HPDE6-E6E7 (cell line): ENCODE data around the gene PPP2CA.
A peak's percentile ranks its signal among the peaks of the same experiment; 100 is the strongest.
"Not testable (repeated sequence)": the region's sequence is repeated elsewhere in the genome, so short reads cannot be mapped to it uniquely, and the experiment has no call there.

Source experiments
- DNase-seq: peaks from one replicate; pipeline ENCODE4 v3.0.0; 2011; ENCODE audit warnings: missing footprints; ENCODE audit errors: extremely low spot score

The PPP2CA gene

DNA sequence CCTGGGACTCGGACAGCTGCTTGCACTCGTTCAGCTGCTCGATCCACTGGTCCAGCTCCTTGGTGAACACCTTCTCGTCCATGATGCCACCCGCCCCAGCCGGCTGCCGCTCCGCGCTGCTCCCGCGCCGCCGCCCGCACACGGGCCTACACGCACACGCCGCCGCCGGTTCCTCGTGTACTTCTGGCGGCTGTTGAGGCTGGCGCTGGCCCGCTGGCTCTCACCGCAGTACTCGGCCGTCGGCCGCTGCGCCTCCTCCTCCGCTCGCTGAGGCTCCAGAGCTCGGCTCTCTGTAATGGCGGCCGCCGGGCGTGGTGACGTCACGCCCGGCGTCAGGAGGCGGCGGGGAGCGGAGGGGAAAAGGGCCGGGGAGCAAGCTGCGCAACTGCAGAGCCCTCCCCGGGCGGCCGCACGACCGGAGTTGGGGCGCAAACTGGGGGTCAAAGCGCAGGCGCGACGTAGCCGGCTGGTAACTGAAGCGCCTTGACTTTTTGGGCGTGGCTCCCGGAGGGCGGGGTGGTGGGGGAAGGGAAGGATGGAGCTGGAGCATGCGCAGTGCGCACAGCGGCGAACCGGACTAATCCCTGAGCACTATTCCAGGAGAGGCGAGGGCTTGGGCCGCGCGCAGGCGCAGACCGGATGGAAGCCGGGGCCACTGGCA is at the start of gene PPP2CA:
Gene PPP2CA (minus strand): TSS at position 294 of the 661 bp plus-strand sequence. CDS start 212 bp downstream, at position 82.
- peak; percentile 96 for DNase-seq

DNA sequence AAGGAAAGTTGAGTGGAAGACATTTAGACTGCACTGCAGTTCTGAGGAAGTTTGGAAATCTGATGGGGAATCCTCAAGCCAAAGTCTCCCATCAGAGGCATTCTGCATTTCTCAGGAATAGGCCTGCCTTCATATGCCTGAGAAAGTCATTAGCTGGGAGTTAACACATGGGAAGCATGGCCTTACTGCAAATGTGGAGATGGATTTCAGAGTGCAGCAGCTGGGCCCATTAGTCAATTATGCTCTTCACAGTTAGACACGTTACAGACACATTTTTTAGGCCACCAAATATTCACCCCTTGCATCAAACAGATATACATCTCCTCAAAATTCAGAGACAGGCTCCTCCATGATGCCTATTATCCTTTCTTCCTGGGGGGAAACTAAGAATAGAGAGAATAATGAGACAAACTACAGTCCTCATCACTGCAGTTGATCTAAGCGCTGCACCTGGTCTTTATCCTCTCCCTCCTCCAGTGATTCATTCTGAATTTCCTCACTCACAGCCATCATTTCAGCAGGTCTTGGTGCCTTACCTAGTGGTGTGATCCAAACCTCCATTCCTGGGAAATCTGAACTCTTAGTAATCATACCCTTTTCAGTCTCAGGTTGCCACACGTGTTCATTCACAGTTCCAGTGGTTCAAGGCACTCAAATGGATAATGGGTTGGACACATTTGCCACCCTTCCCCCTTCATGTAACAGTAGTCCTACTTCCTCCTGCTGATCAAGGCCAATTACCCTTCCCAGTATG is 47.9 kb upstream of the PPP2CA start:
- DNase-seq: no peak

DNA sequence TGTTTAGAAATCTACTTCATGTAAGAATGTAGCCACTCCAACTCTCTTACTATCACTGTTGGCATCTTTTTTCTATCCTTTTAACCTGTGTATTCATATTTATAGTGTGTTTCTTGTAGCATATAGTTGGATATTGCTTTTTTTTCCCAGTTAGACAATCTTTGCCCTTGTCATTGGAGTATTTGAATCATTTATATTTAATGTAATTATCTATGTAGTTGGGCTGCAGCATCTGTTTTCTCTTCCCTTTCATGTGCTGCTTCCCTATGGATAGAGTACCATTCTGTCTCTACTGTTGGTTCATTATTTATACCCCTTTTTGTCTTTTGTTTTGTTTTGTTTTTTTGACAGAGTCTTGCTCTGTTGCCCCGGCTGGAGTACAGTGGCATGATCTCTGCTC is 45.2 kb upstream of the PPP2CA start:
- no peak for DNase-seq

DNA sequence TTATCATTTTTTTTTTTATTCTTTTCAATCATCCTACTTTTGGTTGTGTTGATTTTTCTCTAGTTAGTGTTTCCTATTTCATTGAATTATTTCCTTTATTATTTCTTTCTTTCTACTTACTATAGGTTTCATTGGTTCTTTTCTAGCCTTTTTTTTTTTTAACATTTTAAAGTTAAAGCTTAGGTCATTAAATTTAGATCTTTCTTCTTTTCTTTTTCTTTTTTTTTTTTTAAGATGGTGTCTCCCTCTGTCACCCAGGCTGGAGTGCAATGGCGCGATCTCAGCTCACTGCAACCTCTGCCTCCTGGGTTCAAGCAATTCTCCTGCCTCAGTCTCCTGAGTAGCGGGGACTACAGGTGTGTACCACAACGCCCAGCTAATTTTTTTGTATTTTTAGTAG is 43.0 kb upstream of the PPP2CA start:
- DNase-seq: no peak

DNA sequence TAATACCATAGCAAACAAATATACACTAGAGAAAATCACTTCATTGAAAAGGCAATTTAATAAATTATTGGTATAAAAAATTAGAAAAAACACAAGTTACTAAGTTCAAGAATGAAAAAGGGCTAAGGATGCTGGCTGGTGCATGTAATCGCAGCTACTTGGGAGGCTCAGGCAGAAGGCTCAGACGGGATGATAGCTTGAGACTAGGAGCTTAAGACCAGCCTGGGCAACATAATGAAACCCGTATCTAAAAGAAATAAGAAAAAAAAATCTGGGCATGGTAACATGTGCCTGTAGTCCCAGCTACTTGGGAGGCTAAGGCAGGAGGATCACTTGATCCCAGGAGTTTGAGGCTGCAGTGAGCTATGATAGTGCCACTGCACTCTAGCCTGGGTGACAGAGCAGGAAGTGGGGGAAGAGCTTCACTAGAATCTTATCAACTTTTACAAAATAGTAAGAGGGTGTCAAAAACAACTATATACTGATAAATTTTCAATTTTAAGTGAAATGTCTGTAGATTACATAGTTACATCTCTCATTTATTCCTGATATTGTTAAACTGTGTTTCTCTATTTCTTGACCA is 42.2 kb upstream of the PPP2CA start:
- DNase-seq: no peak

DNA sequence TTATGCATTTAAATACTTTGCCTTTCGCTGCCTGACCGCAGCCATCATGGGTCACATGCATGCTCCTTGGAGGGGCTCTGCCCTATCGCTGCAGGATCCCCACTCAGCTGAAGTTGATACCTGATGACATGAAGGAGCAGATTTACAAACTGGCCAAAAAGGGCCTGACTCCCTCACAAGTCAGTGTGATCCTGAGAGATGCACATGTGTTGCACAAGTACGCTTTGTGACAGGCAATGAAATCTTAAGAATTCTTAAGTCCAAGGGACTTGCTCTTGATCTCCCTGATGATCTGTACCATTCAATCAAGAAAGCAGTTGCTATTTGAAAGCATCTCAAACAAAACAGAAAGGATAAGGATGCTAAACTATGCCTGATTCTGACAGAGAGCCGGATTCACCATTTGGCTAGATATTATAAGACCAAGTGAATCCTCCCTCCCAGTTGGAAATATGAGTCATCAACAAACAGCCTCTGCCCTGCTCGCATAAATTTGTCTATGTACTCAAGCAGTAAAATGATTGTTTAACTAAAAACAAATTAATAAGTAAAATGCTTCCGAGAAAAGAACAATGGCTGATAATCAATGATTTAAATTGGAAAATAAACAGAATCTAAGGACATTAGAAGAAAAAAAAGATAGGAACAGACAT is 41.6 kb upstream of the PPP2CA start:
- no peak for DNase-seq

DNA sequence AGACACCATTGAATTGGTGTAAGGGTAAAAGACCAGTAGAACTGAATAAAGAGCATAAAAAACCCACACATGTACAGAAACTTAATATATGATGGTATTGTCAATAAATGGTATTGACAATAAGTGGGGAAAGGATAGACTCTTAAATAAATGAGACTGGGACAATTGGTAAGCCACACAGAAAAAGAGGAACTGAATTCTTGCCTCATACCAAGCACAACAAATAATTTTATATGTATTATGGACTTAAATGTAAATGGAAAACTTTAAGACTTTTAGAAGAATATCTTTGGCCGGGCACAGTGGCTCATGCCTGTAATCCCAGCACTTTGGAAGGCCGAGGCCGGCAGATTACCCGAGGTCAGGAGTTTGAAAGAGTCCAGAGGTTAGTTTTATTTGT is 37.9 kb upstream of the PPP2CA start:
- DNase-seq: no peak

DNA sequence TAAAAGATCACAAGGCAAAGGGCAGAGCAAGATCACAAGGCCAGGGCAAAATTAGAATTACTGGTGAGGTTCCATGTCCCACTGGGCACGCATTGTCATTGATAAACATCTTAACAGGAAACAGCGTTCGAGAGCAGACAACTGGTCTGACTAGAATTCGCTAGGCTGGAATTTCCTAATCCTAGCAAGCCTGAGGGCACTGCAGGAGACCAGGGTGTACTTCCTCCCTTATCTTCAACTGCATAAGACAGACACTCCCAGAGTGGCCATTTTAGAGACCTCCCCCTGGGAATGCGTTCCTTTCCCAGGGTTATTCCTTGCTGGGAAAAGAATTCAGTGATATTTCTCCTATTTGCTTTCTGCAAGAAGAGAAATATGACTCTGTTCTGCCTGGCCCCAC is 36.8 kb upstream of the PPP2CA start:
- DNase-seq: not testable (repeated sequence)

DNA sequence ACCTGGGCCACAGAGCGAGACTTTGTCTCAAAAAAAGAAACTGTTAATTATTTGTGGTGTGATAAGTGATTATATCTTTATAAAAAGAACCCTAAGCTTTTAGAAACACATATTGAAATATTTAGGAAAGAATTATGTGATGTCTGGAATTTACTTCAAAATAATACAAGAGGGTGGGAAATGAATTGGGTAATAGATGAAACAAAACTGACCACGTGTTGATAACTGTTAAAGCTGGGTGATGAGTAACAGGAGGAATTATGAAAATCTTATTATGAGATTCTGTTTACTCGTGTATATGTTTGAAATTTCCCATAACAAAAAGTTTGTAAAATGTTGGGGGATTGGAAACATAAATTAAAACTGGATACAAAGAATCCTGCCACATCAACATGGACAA is 33.0 kb upstream of the PPP2CA start:
- no peak for DNase-seq

DNA sequence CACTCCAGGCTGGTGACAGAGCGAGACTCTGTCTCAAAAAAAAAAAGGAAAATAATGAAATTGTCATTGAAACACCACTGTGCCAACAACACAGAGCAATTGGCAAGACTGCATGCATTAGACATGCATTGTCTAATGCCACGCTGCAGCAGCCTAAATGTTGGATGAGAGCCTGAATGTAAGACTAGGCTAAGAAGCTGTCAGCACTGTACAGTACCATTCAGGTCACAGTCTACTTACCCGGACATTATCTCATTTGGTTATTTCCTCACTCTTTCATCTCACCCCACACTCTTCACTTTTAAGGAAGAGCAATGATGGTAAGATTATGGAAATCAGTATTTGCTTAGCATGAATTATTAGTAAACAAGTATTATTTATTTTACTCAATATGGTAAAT is 31.3 kb upstream of the PPP2CA start:
- no peak for DNase-seq

DNA sequence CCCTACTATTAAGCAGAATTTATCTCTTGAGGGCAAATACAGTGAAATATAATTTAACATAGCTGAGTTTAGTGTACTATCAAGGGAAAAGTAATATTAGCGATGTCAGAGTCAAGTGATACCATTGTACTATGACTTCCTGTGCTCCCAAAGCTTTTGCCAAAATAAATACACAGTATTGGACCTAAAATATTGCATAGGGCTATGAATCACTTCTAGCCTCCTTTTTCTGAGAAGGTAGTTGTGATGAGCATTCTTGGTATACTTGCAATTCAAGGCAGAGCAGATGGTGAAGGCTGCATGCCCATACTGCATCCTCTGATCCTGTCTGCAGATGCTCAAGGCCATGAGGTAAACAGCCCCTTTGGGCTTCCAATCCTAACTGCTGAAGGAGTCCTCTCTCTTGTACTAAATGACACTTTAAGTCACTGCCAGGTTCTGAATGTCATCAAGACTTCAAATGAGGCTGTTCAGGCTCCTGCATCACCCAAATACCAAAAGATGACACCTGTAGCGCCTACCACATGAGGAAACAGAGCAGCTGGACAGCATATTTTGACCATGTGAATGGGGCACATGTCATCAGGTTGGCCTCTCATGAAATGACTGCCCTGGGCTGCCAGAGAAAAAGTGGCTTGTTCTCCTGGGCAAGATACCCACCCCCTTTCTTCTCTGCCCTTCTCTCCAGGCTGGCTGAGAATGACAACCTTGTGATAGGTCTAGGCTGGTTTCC is 29.7 kb upstream of the PPP2CA start:
- no peak for DNase-seq

DNA sequence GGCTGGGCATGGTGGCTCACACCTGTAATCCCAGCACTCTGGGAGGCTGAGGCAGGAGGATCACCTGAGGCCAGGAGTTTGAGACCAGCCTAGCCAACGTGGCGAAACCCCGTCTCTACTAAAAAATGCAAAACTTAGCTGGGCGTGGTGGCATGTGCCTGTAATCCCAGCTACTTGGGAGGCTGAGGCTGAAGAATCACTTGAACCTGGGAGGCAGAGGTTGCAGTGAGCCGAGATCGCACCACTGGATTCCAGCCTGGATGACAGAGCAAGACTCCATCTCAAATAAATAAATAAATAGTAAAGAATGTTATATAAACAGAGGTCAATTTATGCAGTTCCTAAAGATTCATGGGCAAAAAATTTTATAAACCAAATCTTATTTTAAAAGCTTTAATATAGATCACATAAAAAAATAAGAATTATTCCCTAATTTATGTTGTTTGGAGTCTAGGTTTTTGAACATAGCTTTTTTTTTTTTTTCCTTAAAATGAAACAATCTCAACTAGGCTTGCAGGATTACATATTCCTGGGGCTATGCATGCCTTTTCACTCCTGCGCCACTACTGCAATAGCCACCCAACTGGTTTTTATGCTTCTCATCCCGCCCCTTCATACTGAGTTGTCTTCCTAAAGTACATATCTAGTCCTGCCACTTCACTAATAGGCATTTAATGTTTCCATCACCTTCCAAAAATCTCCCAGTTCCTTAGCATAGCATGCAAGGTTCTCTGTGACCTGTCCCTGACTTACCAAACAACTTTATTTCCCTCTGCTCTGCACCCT is 27.7 kb upstream of the PPP2CA start:
- not testable (repeated sequence) for DNase-seq

DNA sequence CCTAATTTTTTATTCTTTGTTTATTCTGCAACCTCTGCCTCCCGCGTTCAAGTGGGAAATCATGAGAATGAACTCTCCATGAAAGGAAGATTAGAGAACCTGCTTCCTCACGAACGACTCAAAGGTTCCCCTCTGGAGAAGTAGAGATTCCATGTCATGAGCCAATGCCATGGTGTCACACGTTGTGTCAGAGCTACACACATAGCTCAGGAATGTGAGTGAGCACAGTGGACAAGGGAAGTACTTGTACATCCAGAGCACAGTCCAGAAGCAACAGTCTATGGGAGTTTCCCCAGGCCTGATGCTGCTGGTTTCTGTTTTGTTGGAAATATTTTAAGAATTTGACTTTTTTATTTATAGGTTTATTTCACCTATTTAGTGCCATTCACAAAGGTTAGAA is 26.8 kb upstream of the PPP2CA start:
- DNase-seq: no peak

DNA sequence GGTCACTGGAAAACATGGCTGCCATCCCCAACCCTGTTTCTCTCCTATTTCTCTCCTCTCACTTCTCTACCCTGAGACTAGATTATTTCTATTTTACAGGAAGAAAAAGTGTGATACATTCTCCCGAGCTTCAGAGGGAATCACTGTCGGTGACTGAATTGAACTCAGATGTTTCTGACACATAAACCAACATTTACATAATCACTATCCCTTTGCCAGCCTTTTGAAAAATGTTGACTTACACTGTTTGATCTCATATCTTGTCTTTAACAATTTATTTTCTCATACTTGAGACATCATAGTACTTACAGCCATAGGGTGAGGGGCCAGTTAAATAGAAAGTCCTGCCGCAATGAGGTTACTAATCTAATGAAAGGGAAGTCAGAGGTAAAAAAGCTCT is 25.1 kb upstream of the PPP2CA start:
- no peak for DNase-seq

DNA sequence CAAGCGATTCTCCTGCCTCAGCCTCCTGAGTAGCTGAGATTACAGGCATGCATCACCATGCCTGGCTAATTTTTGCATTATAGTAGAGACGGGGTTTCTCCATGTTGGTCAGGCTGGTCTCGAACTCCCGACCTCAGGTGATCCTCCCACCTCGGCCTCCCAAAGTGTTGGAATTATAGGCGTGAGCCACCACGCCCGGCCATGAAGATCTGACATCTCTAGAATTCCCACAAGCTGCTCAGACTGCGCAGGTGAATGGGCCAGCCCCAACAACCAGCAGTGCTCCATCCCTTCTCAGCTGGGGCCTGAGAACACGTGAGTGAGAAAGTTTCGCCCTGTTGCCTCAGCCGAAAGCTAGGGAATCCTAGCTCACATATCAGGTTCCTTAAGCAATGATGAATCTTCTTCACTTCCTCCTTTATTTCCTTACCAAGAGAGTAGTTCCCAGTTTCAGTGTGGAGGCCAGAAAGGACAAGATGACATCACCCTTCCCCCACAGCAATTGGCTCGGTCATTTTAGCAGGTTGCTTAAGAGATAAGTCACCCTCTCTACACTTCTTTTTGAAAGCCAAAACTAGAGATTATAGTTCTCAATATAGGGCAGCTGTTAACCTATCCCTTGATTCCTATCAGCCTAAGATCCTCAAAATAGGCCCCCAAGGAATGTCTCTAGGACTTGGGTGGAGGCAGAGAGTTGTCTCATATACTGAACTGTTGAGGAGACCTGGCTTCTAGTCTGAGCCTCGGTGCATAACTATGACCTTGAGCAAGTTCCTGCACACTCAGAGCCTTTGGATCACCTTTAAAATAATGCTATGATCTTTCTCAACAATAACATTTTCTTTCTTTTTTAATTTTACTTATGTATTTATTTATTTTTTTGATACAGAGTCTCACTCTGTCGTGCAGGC is 23.9 kb upstream of the PPP2CA start:
- DNase-seq: no peak

DNA sequence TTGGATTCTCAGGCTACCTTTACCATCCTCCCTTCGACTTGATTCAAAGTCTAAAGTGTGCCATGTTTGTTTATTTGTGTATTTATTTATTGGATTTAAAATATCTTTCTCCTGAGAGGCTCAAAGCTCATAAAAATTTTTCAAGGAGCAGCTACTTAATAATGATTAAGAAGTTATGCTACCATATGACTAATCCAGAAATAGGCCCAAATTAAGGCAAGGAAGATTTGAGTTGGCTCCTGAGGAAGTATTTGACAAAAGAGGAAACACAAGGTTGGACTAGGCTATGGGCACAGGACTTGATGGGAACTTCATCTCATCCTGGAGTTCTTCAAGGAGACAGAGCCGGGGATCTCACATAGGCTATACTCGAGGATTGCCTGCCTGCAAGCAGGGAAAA is 22.4 kb upstream of the PPP2CA start:
- no peak for DNase-seq

DNA sequence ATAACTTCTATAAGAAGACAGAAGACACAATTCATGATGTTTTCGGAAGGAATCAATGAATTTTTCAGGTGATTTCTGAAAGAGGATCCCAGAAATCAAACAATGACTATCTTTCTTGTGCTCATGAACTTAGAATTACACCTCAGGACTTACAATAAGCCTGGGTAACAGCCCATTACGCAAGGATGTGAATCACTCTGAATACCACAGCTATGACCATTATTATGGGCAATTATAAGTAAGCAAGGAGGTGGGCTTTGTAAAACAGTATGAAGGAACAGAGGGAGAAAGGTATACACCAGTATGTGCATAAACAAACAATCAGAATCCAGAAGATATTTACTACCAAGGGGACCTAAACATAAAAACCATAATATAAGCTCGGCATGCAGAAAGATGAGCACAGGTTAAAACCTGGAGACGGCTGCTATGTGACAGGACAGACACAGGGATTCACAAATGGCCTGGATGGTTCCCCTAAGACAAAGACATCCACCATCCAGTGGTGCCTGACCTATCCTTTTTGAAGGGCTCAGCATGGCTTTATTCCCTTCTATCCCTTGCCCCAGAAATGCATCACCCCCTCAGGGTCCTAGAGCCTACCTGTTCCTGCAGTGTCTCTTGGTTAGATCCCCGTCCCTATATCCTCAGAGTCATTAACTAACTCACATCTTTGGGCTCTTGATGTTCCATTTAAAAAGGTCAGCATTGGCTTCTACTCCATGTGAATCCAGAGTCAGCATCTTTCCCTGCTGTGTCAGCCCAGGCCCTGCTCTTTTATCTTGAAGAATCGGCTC is 21.8 kb upstream of the PPP2CA start:
- peak; percentile 77 for DNase-seq

DNA sequence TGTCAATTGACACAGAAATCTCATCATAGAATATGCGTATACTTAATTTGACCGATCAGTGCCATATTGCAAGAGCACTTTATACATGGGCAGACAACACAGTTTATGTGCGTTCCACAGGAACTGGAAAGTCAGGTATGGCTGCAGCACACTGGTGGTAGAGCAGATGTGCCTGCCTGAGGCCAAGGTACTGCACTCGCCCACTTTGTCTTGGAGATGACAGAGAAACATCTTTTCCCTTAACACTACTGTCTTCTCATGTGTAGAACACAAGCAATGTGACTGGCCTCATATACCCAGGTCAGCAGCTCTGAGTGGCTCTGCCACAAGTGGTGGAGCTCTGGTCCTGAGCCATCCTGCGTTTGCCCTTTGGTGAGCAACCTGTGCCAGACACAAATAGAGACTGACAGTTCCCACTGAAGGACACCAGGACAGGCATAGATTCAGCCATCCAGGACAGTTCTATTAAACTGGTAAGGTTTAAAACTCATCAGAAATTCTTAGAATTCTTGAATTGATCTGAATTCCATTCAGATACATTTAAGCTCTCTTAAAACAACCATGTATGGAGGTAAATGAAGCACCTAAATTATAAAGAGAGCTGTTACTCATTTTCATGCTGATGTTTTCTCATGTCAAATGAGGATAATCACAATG is 21.0 kb upstream of the PPP2CA start:
- no peak for DNase-seq

DNA sequence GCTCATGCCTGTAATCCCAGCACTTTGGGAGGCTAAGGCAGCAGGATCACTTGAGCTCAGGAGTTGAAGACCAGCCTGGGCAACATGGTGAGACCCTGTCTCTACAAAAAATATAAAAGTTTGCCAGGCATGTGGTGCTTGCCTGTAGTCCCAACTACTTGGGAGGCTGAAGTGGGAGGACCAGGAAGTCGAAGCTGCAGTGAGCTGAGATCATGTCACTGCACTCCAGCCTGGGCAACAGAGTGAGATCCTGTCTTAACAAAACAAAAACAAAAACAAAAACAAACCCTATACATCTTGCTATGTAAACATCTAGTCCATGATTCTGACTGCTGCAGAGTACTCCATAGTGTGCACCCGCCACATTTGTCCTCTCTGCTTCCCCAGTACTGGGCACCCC is 19.8 kb upstream of the PPP2CA start:
- no peak for DNase-seq
